Measurements from ENCODE around the gene SLC38A10. TPM values are rescaled to one million over a fixed set of nuclear protein-coding genes. Genes with fewer than 3 reads are reported as not detected.

Gene SLC38A10
- total RNA-seq, 3 donors from 2014 or later (not counting 1 experiment from before 2014, with no cell fraction given): 72.2 to 104 (median 90.5) TPM

GRCh38 chr17:81305051-81305630 lies 10.0 kb upstream of the SLC38A10 start:
- Mint-ChIP-seq H3K27ac (no peak overlapping the region), H3K4me3 (no peak overlapping the region), H3K36me3 (no peaks in the 10 kb centered on the region), H3K27me3 (ENCODE audit: low read depth in 2 of 2) (peaks cover 0 to 12% of the 10 kb centered on the region in 2 donors), H3K9me3 (no peaks in the 10 kb centered on the region), H3K4me1 (peaks cover 6 to 13% of the 10 kb centered on the region in 2 donors)
- no peak for TF ChIP-seq CTCF (IDR thresholded peaks at IDR 0.05)
- Histone ChIP-seq H3K27ac (ENCODE audit: low read length) (no peak overlapping the region), H3K4me1 (ENCODE audit: control insufficient read depth, insufficient read depth, low read length) (peaks cover 17% of the 10 kb centered on the region), H3K27me3 (ENCODE audit: control insufficient read depth, insufficient read depth, low read length) (no peaks in the 10 kb centered on the region), H3K9me3 (ENCODE audit: control insufficient read depth, insufficient read depth, low read length) (no peaks in the 10 kb centered on the region), H3K36me3 (ENCODE audit: control insufficient read depth, insufficient read depth, low read length) (no peaks in the 10 kb centered on the region), H3K4me3 (ENCODE audit: low read length) (no peak overlapping the region)
- 93% methylated on average over 13 of the region's 13 CpGs for WGBS (ENCODE audit: insufficient coverage)
- ATAC-seq (no peak), DNase-seq (no peak)
- intact Hi-C loops (cut with micrococcal nuclease): no loop called here

GRCh38 chr17:81304196-81305015 lies 9.3 kb upstream of the SLC38A10 start:
- TF ChIP-seq CTCF (IDR thresholded peaks at IDR 0.05): no peak
- peaks cover 0 to 12% of the 10 kb centered on the region in 2 donors for H3K27me3 Mint-ChIP-seq (ENCODE audit: low read depth in 2 of 2)
- H3K27ac Mint-ChIP-seq: no peak overlapping the region
- Histone ChIP-seq H3K36me3 (ENCODE audit: control insufficient read depth, insufficient read depth, low read length) (no peaks in the 10 kb centered on the region), H3K4me1 (ENCODE audit: control insufficient read depth, insufficient read depth, low read length) (peaks cover 10% of the 10 kb centered on the region), H3K27me3 (ENCODE audit: control insufficient read depth, insufficient read depth, low read length) (no peaks in the 10 kb centered on the region), H3K27ac (ENCODE audit: low read length) (no peak overlapping the region), H3K9me3 (ENCODE audit: control insufficient read depth, insufficient read depth, low read length) (no peaks in the 10 kb centered on the region), H3K4me3 (ENCODE audit: low read length) (no peak overlapping the region)
- intact Hi-C loops (cut with micrococcal nuclease): no loop called here
- 95% methylated on average over 39 of the region's 39 CpGs for WGBS (ENCODE audit: insufficient coverage)
- H3K4me3 Mint-ChIP-seq: no peak overlapping the region
- peaks cover 4 to 11% of the 10 kb centered on the region in 2 donors for H3K4me1 Mint-ChIP-seq
- ATAC-seq (no peak), DNase-seq (no peak)
- H3K9me3 Mint-ChIP-seq: no peaks in the 10 kb centered on the region
- no peaks in the 10 kb centered on the region for H3K36me3 Mint-ChIP-seq

- no peak for DNase-seq
- Mint-ChIP-seq H3K27ac (no peak overlapping the region), H3K27me3 (ENCODE audit: low read depth in 2 of 2) (peaks cover 0 to 7% of the 10 kb centered on the region in 2 donors), H3K9me3 (no peaks in the 10 kb centered on the region), H3K36me3 (no peaks in the 10 kb centered on the region), H3K4me1 (peaks cover 0 to 6% of the 10 kb centered on the region in 2 donors), H3K4me3 (no peak overlapping the region)
- peaks cover 3% of the 10 kb centered on the region for H3K4me1 ChIP-seq (ENCODE audit: control insufficient read depth, insufficient read depth, low read length)
- H3K27ac ChIP-seq (ENCODE audit: low read length): no peak overlapping the region
- H3K36me3 ChIP-seq (ENCODE audit: control insufficient read depth, insufficient read depth, low read length): no peaks in the 10 kb centered on the region
- 95% methylated on average over 11 of the region's 11 CpGs for WGBS (ENCODE audit: insufficient coverage)
- no peak overlapping the region for H3K4me3 ChIP-seq (ENCODE audit: low read length)
- no peak for ATAC-seq
- TF ChIP-seq CTCF (IDR thresholded peaks at IDR 0.05): no peak
- intact Hi-C loops (cut with micrococcal nuclease): no loop called here
- no peaks in the 10 kb centered on the region for H3K9me3 ChIP-seq (ENCODE audit: control insufficient read depth, insufficient read depth, low read length)
- H3K27me3 ChIP-seq (ENCODE audit: control insufficient read depth, insufficient read depth, low read length): no peaks in the 10 kb centered on the region
Measured at GRCh38 chr17:81303385-81303784, 8.3 kb upstream of the SLC38A10 start.

All from natural killer cell (primary cell).